Loucy (cell line): ENCODE data around the gene USP2.

ENCODE experiments used
- H2AFZ ChIP-seq: fragments of 200-600 bp; sonication (generic); 2 replicates; pipeline ENCODE4 v1.6.0; 2016; ENCODE audit warnings: antibody characterized with exemption, mild to moderate bottlenecking, low read length, moderate library complexity
- H3F3A ChIP-seq: fragments of 200-600 bp; 2 replicates; pipeline ENCODE4 v1.6.0; 2016; ENCODE audit warnings: antibody characterized with exemption, low read depth, mild to moderate bottlenecking
- H3K27me3 ChIP-seq: fragments of 200-600 bp; sonication (generic); 2 replicates; pipeline ENCODE4 v1.6.1; 2014; ENCODE audit warnings: low read length, mild to moderate bottlenecking; ENCODE audit not compliant: insufficient read depth, poor library complexity, severe bottlenecking
- H3K36me3 ChIP-seq: fragments of 200-600 bp; sonication (generic); 2 replicates; pipeline ENCODE4 v1.6.1; 2016; ENCODE audit warnings: low read length; ENCODE audit not compliant: insufficient read depth
- H3K4me1 ChIP-seq: fragments of 200-600 bp; sonication (generic); 2 replicates; pipeline ENCODE4 v1.5.1; 2014; ENCODE audit warnings: low read length, mild to moderate bottlenecking; ENCODE audit not compliant: insufficient read depth, poor library complexity, severe bottlenecking
- H3K4me2 ChIP-seq: fragments of 200-600 bp; sonication (generic); 2 replicates; pipeline ENCODE4 v1.6.0; 2014; ENCODE audit warnings: antibody characterized with exemption, low read length, low read depth, mild to moderate bottlenecking; ENCODE audit not compliant: poor library complexity, severe bottlenecking
- H3K4me3 ChIP-seq: fragments of 200-600 bp; sonication (generic); 2 replicates; pipeline ENCODE4 v1.5.1; 2014; ENCODE audit warnings: low read length, mild to moderate bottlenecking, mixed read lengths; ENCODE audit not compliant: poor library complexity, severe bottlenecking
- H3K79me2 ChIP-seq: fragments of 200-600 bp; sonication (generic); 2 replicates; pipeline ENCODE4 v1.6.1; 2014; ENCODE audit warnings: low read length; ENCODE audit not compliant: insufficient read depth
- H3K9ac ChIP-seq: fragments of 200-600 bp; sonication (generic); 2 replicates; pipeline ENCODE4 v1.6.0; 2014; ENCODE audit warnings: mild to moderate bottlenecking, low read depth, low read length, moderate library complexity; ENCODE audit not compliant: poor library complexity, severe bottlenecking
- H3K9me2 ChIP-seq: fragments of 200-600 bp; sonication (generic); replicated peaks from 2 replicates; pipeline ENCODE4 v1.6.1; 2016; ENCODE audit warnings: low read depth, low read length, mixed read lengths
- H3K9me3 ChIP-seq: fragments of 200-600 bp; sonication (generic); 2 replicates; pipeline ENCODE4 v1.6.1; 2014; ENCODE audit warnings: mild to moderate bottlenecking, antibody characterized with exemption, low read length, low read depth; ENCODE audit not compliant: insufficient read depth
- H4K20me1 ChIP-seq: fragments of 200-600 bp; sonication (generic); 2 replicates; pipeline ENCODE4 v1.6.0; 2014; ENCODE audit warnings: antibody characterized with exemption, low read length, mild to moderate bottlenecking; ENCODE audit not compliant: insufficient read depth, poor library complexity, severe bottlenecking
- EZH2phosphoT487 ChIP-seq: fragments of 200-600 bp; IDR thresholded peaks from 2 replicates; pipeline ENCODE4 v1.6.1; 2018; ENCODE audit warnings: antibody characterized with exemption, mild to moderate bottlenecking, moderate library complexity, borderline replicate concordance
- TF ChIP-seq, protein P1 (sequence below): fragments of 200-600 bp; sonication (generic); conservative IDR thresholded peaks from 2 replicates; pipeline ENCODE4 v1.5.1; 2014; ENCODE audit warnings: mild to moderate bottlenecking, antibody characterized with exemption, low read length

USP2 gene

DNA sequence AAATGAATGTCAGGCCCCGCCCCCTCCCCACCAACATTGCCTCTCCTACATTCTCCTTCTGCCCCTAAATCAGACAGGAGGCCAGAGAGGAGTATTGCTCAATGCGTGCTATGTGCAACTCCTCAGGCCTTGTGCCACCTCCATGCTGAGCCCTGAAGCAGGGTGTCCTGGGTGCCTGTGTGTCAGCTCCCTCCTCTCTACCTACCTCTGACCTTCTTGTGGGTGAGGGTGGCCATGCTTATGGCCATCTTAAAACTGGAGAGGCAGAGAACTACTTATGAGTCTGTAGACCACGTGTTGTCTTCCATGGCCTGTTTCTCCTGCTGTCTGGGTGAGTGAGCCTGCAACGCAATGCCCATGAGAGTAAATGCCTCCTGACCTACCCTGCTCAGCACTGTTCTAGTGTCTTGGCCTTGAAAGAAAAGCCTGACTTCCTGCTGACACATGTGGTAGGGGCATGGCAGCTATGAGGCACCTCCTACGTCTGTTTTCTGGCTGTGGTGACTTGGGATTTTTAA lies 75.1 kb downstream of the USP2 start:
- TF ChIP-seq, protein P1, sequence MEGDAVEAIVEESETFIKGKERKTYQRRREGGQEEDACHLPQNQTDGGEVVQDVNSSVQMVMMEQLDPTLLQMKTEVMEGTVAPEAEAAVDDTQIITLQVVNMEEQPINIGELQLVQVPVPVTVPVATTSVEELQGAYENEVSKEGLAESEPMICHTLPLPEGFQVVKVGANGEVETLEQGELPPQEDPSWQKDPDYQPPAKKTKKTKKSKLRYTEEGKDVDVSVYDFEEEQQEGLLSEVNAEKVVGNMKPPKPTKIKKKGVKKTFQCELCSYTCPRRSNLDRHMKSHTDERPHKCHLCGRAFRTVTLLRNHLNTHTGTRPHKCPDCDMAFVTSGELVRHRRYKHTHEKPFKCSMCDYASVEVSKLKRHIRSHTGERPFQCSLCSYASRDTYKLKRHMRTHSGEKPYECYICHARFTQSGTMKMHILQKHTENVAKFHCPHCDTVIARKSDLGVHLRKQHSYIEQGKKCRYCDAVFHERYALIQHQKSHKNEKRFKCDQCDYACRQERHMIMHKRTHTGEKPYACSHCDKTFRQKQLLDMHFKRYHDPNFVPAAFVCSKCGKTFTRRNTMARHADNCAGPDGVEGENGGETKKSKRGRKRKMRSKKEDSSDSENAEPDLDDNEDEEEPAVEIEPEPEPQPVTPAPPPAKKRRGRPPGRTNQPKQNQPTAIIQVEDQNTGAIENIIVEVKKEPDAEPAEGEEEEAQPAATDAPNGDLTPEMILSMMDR: no peak
- TF ChIP-seq EZH2phosphoT487: no peak
- Histone ChIP-seq H3K27me3 (no peaks in the 10 kb centered on the region), H2AFZ (no peak overlapping the region), H3K36me3 (peaks cover 30% of the 10 kb centered on the region), H3K4me1 (peaks cover 6% of the 10 kb centered on the region), H3K4me2 (no peak overlapping the region), H3K4me3 (no peak overlapping the region), H4K20me1 (no peaks in the 10 kb centered on the region), H3K79me2 (no peaks in the 10 kb centered on the region), H3K9me3 (no peaks in the 10 kb centered on the region), H3F3A (no peaks in the 10 kb centered on the region), H3K9me2 (no peaks in the 10 kb centered on the region), H3K9ac (no peak overlapping the region)

DNA sequence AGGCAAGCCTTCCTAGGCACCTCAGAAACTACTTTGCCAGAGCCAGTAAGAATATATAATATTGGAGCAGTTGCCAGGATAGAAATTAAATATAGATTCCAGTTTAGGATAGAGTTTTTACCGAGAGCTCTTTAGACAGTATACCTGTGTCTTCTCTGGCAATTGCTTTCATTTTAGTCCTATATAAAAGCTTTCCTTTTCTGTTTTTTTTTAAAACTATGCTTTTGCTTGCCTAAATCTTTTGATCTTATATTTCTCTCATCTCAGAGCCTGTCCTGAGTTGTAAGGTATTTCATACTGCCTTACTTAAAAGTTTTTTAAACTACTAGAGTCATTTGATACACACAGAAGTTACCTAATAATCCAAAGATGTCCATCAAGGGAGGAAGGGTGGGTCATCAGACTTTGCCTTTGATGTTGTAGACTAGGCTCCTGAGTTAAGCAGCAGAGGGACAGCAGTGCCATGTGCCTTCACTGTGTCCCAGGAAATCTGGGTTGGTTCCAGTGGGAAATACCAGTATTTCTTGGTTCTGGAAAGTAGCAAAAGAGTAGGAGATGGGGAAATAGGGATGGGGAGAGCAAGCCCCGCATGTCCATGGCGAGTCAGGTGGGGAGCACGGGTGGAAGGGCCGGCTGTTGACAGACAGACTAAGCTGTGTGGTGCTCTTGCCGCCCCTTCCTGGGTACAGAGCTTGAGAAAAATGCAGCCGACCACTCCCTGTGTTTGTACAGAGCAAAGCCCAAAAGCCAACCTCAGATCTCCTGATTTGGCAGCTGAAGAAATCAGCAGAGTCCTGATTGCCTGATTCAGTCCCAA lies 75.7 kb downstream of the USP2 start:
- Histone ChIP-seq H3K4me3 (no peak overlapping the region), H3K4me2 (no peak overlapping the region), H3K9ac (no peak overlapping the region)

More for the DNA sequence above, 75.7 kb downstream of the USP2 start:
- peaks cover 37% of the 10 kb centered on the region for H3K36me3 ChIP-seq
- H4K20me1 ChIP-seq: no peaks in the 10 kb centered on the region
- no peak for TF ChIP-seq EZH2phosphoT487
- TF ChIP-seq, protein P1: no peak
- no peaks in the 10 kb centered on the region for H3F3A ChIP-seq
- H3K79me2 ChIP-seq: no peaks in the 10 kb centered on the region
- no peak overlapping the region for H2AFZ ChIP-seq
- H3K9me2 ChIP-seq: no peaks in the 10 kb centered on the region
- H3K27me3 ChIP-seq: no peaks in the 10 kb centered on the region
- H3K9me3 ChIP-seq: no peaks in the 10 kb centered on the region
- H3K4me1 ChIP-seq: peaks cover 6% of the 10 kb centered on the region
